ENCODE measurements around the gene PITPNC1. TPM values are rescaled to one million over a fixed set of nuclear protein-coding genes. Genes with fewer than 3 reads are reported as not detected.
"Not testable (repeated sequence)": the region's sequence is repeated elsewhere in the genome, so short reads cannot be mapped to it uniquely, and the experiment has no call there.

Gene PITPNC1
- total and polyA plus RNA-seq, 12 donors = 6.6 to 28.0 (median 11.5) TPM

DNA sequence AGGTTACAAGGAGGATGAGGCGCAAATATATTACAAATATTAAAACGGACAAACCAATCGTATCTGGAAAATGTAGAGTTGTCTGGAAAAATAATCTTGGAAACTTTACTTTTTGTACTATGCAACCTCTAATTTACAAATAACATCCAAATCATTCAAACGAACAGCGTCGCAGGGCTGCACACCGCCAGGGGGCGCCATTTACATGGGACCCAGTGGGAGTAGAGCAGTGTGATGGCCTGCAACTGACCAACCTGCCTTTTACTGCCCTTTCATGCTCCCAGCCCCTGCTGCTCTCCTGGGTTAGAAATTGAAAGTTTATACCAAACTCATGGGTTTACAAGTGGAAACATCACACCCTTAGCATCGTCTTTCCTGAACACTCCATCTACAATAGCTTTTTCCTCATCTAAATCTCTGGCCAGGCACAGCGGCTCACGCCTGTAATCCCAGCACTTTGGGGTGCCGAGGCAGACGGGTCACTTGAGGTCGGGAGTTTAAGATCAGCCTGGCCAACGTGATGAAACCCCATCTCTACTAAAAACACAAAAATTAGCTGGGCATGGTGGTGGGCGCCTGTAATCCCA lies 10.0 kb downstream of the PITPNC1 start:
- ATAC-seq (peak in 1 of 8 donors; percentile 34), DNase-seq (peak in 1 of 2 donors; percentile 62)
- Histone ChIP-seq H3K4me1 (peaks cover 0 to 54% (median 24%) of the 10 kb centered on the region in 9 donors), H3K4me3 (no peak overlapping the region), H3K36me3 (peaks cover 0 to 5% (median 0%) of the 10 kb centered on the region in 9 donors), H3K9me3 (peaks cover 0 to 3% (median 0%) of the 10 kb centered on the region in 11 donors), H3K27me3 (no peaks in the 10 kb centered on the region), H3K27ac (peak overlapping the region in 2 of 10 donors; percentile 11 to 32)
- intact Hi-C loops (cut with DNase I) = loop anchor here in 3 of 10 donors (5.0 kb wide), 2 partner anchors 35 to 45 kb away; no protein-coding TSS in a partner anchor
- 75 to 76% methylated on average over 16 of the region's 16 CpGs for WGBS, 2 donors
- TF ChIP-seq, protein P1, sequence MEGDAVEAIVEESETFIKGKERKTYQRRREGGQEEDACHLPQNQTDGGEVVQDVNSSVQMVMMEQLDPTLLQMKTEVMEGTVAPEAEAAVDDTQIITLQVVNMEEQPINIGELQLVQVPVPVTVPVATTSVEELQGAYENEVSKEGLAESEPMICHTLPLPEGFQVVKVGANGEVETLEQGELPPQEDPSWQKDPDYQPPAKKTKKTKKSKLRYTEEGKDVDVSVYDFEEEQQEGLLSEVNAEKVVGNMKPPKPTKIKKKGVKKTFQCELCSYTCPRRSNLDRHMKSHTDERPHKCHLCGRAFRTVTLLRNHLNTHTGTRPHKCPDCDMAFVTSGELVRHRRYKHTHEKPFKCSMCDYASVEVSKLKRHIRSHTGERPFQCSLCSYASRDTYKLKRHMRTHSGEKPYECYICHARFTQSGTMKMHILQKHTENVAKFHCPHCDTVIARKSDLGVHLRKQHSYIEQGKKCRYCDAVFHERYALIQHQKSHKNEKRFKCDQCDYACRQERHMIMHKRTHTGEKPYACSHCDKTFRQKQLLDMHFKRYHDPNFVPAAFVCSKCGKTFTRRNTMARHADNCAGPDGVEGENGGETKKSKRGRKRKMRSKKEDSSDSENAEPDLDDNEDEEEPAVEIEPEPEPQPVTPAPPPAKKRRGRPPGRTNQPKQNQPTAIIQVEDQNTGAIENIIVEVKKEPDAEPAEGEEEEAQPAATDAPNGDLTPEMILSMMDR (IDR thresholded peaks at IDR 0.05) = peak; percentile 35 to 74 (median 60)

DNA sequence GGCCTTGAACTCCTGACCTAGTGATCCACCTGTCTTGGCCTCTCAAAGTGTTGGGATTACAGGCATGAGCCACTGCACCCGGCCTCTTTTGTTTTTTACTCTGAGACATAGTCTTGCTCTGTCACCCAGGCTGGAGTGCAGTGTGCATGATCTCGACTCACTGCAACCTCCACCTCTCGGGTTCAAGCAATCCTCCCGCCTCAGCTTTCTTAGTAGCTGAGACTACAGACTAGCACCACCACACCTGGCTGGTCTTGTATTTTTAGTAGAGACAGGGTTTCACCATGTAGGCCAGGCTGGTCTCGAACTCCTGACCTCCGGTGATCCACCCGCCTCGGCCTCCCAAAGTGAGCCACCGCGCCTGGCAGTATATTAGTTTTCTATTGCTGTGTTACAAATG lies 11.5 kb downstream of the PITPNC1 start:
- H3K4me3 ChIP-seq, DNase-seq, H3K9me3 ChIP-seq, ATAC-seq, H3K36me3 ChIP-seq, H3K27me3 ChIP-seq: not testable (repeated sequence)
- WGBS, 2 donors = 98% methylated on average over 10 of the region's 10 CpGs
- peak overlapping the region in 1 of 10 donors; percentile 1 for H3K27ac ChIP-seq
- H3K4me1 ChIP-seq = peaks cover 0 to 58% (median 24%) of the 10 kb centered on the region in 9 donors
- intact Hi-C loops (cut with DNase I) = loop anchor here in 3 of 10 donors (5.0 kb wide), 2 partner anchors 34 to 44 kb away; no protein-coding TSS in a partner anchor

DNA sequence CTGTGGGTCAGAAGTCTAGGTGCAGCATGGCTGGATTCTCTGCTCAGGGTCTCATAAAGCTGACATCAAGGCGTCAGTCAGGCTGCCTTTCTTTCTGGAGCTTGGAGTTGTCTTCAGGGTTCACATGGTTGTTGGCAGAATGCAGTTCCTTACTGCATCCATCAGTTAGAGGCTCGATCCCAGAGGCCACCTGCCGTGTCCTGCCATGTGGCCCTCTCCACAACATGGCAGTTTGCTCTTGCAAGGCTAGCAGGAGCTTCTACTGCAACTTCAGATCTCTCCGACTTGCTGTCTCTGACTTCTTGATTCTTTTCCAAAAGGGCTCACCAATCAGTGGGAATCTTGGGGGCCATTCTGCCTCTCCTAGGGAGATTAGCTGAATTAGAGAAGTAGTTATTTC lies 11.9 kb downstream of the PITPNC1 start:
- H3K27ac ChIP-seq = peak overlapping the region in 2 of 10 donors; percentile 14 to 25
- peaks cover 0 to 3% (median 0%) of the 10 kb centered on the region in 9 donors for H3K36me3 ChIP-seq
- no peaks in the 10 kb centered on the region for H3K27me3 ChIP-seq
- no peak for ATAC-seq
- H3K4me3 ChIP-seq = no peak overlapping the region
- TF ChIP-seq, protein P1 (IDR thresholded peaks at IDR 0.05) = no peak
- WGBS, 2 donors = 91 to 93% methylated on average over 4 of the region's 4 CpGs
- H3K4me1 ChIP-seq = peaks cover 0 to 58% (median 24%) of the 10 kb centered on the region in 9 donors
- intact Hi-C loops (cut with DNase I) = loop anchor here in 3 of 10 donors (5.0 kb wide), 2 partner anchors 33 to 43 kb away; no protein-coding TSS in a partner anchor
- DNase-seq = no peak
- peaks cover 0 to 3% (median 0%) of the 10 kb centered on the region in 11 donors for H3K9me3 ChIP-seq

DNA sequence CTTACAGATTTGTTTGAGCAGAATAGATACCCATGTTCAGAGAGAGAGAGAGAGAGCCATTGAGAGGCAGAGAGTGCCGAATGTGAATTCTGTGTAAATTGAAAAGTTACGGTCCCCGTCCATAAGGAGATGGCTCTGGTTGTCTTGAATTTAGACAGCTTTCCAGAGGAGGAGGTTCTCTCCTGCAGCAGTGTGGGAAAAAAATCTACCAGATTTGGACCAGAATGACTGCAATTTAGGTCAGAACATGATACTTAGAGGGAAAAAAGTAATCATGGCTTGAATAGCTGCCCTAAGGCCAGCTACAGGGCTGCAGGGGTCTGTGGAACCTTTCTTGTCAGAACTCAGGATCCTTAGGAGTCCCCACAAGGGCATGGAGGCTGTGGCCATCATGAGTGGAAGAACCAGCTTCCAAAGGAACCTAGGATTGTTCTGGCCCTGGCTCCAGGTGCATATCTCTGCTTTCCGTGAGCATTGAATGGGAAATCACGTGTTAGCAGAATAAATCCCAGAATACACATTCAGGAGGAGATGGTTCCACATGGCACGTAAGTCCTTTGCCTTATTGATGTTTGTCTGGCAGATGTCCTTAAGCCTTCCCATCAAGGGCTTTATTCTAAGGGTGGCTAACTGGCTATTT lies 13.0 kb downstream of the PITPNC1 start:
- DNase-seq (no peak), ATAC-seq (peak in 6 of 8 donors; percentile 6 to 22 (median 12))
- no peaks in the 10 kb centered on the region for H3K27me3 ChIP-seq
- peaks cover 0 to 58% (median 24%) of the 10 kb centered on the region in 9 donors for H3K4me1 ChIP-seq
- 72 to 79% methylated on average over 6 of the region's 6 CpGs for WGBS, 2 donors
- H3K36me3 ChIP-seq = peaks cover 0 to 6% (median 0%) of the 10 kb centered on the region in 9 donors
- intact Hi-C loops (cut with DNase I) = no loop called here
- TF ChIP-seq, protein P1 (IDR thresholded peaks at IDR 0.05) = no peak
- H3K9me3 ChIP-seq = peaks cover 0 to under 1% (median 0%) of the 10 kb centered on the region in 11 donors
- peak overlapping the region in 8 of 10 donors; percentile 3 to 85 (median 41) for H3K27ac ChIP-seq
- no peak overlapping the region for H3K4me3 ChIP-seq
